HG03097 (cell line): ENCODE results near the gene MPI.
A peak's percentile ranks its signal among the peaks of the same experiment; 100 is the strongest.

Source experiments
- ATAC-seq: cut with Tn5 transposase; IDR thresholded peaks from one replicate; pipeline ENCODE4 v1.9.1; 2021; ENCODE audit not compliant: unreplicated experiment, low FRiP score

The MPI gene

DNA sequence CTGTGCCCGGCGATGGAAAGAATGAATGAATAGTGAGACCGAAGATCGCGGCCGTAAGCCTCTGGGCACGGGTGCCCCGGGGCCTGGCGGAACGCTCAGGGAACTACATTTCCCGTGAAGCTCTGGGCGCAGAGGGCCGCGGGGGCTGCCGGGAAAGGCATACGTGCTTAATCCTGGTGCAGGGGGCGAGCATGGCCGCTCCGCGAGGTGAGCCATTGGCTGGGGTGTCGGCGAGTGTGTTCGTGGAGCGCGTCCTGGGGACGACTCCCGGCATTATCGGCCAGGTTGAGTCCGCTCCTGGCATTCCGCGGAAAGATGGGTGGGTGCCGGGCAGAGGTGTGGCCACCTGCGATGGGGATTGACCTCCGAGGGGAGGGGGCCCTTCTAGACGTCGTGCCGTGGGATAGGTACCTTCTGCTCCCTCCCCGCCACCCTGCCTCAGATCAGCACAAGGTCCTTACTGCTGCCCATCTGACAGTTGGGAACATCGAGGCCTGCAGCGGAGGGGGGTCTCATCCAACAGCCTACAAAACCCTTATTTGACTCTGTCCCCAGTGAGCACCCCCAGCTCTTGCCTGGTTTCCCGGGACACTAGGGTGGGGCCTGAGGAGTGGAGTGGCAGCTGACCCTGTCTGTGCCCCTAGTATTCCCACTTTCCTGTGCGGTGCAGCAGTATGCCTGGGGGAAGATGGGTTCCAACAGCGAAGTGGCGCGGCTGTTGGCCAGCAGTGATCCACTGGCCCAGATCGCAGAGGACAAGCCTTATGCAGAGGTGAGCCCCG is at the start of gene MPI:
MPI (plus strand) TSS at position 160 of the 782 bp plus-strand sequence; CDS start at position 192, 32 bp downstream.
- ATAC-seq = no peak

DNA sequence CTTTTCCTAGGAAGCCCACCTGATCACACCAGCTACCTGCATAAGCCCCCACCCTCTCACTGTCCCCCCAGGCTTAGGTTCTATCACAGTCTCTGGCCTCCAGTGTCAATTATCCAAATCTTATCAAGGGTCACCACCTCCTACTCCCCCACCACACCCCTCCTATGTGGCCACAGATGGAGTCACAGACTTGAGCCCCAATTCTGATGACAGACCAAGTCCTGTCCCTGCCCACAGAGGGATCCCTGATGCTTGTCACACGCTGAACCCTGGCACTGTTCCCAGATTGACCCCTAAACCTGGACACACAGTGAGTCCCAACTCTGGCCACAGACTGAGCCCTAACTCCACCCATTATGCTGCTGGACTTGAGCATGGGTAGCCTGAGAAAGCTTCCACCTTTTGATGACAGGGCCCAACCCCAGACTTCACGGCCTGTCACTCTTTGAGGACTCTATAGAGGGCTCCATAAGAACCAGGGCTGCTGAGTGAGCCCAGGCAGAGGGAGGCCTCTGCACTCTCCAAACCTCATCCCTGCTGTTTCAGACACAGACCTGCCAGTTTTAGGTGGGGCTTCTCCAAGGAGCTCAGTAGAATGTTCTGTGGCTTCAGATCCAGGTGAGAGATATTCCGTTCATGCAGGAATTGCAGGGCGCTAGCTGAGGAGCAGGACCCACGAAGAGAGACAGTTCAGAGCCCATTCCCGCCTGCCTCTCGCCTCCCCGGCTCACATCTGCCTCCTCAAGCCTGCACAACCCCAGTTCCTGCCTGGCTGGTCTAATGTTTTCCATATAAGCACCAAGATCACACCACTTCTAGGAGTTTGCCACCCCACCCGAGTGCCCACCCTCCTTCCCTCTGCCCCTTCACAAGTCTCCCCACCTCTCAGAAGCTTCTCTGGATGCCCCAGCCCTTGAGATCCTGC is 48.7 kb upstream of the MPI start:
- no peak for ATAC-seq

DNA sequence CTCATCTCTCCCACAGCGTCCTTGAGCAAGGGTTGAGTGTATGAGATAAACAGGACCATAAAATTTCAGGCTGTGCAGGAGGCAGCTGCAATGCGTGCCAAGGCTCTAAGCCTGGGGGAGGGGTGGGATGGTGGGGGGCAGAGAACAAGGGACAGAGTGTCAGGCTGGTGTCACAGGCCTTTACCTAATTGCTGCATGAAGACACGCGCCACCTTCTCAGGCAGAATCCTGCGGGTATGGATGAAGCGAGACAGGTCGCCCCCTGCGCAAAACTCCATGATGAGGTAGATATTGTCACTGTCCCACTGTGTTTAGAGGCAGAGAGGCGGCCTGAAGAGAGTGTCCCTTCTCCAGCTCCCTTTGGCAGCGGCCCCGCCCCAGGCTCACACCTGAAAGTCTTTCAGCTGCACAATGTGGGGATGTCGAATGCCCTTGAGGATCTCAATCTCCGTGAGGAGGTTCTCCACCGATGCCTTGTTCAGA is 47.9 kb upstream of the MPI start:
- no peak for ATAC-seq

DNA sequence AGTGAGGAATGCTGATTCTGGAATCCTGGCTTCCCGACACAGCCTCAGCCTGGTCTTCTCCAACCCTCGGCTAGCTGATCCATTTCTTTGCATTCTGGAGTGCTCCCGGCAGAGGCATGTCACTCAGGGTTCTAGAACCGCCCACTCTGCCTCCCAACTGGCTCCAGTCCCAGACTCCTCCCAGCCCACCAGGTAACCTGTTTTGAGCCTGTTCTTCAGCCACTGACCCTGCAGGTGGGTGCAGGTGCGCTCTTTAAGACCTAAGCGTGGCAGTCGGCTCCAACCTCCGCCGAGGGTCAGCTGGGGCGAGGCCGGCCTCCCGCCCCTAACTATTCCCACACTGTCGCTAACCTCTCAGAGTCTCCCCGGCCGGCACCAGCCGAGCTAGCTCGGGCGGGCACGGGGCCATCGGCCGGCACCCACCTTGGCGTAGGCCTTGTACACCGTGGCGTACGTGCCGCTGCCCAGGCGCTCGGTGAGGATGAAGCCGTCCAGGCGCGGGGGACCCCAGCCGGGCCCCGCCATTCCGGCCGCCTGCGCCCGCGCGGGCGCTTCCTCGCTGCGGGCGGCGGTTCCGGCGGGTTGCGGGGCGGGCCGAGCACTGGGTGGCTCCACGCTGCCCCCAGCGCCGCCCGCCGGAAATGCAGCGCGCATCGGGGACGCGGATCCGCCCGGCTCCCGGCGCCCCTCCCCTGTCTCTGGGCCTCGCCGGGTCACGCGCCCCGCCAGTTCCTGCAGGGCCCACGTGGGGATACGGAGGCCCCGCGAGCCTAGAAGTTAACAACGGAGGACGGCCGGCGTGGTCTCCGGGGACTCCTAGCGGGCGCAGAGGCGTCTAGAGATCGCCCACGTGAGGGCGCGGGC is 47.0 kb upstream of the MPI start, which contains the start of gene ULK3:
ULK3 (minus strand) TSS at position 576 of the 864 bp plus-strand sequence; CDS start at position 525, 51 bp downstream.
- ATAC-seq = peak; percentile 81

- no peak for ATAC-seq
Observed at GRCh38 chr15:74843445-74843828, 46.4 kb upstream of the MPI start.

GRCh38 chr15:74843891-74844299 is 45.9 kb upstream of the MPI start:
- ATAC-seq = no peak

- no peak for ATAC-seq
Observed at GRCh38 chr15:74844319-74845207, 45.3 kb upstream of the MPI start.

DNA sequence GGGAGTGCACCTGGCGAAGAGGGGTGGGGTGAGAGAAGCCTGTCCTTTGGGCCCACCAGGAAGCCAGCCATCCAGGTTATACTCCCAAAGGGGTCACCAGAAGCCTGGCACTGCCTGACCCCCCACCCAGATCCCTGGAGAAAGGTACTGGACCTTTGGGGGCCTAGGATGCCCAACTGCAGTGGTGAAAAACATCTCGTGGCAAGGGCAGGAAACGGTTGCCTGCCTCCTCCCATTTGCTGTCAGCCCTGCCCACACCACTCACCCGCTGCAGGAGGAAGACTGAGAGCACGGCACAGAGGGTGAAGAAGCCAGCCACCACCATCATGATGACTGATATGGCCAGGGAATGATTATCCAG is 44.7 kb upstream of the MPI start:
- no peak for ATAC-seq

DNA sequence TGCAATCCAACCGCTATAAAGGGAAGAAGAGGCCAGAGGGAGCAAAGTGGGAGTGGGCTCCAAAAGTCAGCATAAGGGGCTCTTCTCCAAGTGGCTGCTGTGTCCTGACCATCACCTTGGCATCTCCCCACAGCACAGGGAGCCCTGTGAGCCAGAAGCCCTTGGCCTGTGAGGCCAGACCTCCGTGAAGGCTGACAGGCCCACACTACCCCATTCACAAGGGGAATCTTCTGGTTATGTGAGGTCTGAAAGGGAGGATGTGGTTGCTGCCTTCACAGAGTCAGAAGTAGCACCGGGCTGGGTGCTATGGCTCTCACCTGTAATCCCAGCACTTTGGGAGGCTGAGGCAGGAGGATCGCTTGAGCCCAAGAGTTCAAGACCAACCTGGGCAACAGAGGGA is 44.3 kb upstream of the MPI start:
- no peak for ATAC-seq

DNA sequence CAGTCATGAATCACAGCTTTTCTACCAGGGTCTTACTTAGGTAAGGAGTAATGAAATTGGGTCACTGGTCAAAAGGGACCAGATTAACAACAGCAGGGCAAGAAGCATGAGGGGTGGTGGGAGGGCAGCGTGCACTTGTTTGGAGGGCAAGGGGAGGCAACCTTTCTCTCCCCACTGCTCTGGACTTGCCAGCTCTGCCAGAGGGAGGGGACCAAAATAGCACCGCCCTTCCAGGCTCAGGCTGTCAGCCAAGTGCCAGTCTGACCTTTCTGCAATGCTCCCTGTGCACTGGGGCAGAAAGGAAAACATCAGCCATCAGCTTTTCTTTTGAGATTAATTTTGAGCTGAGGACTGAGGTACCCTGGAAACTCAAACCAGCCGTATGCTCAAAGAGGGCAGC is 42.4 kb upstream of the MPI start:
- no peak for ATAC-seq

GRCh38 chr15:74850393-74850792 is 39.4 kb upstream of the MPI start:
- no peak for ATAC-seq

DNA sequence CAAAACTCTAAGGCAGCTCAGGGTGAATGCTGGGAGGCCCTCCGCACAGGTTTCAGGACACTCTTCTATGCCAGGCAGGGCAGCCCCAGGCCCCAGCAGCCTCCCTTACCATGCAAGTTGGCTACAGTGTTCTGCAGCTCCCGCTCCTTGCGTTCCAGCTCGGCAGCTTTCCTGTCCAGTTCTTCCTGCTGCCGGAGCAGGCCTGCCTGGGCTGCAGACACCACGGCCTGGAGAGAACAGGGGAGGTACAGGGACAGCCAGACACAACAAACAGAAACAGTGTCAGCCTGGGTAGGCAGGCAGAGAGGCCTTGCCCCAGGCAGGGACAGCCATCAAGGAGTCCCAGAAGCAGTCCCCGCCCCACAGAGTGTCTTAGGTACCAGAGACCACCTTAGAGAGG is 37.9 kb upstream of the MPI start:
- ATAC-seq = no peak

DNA sequence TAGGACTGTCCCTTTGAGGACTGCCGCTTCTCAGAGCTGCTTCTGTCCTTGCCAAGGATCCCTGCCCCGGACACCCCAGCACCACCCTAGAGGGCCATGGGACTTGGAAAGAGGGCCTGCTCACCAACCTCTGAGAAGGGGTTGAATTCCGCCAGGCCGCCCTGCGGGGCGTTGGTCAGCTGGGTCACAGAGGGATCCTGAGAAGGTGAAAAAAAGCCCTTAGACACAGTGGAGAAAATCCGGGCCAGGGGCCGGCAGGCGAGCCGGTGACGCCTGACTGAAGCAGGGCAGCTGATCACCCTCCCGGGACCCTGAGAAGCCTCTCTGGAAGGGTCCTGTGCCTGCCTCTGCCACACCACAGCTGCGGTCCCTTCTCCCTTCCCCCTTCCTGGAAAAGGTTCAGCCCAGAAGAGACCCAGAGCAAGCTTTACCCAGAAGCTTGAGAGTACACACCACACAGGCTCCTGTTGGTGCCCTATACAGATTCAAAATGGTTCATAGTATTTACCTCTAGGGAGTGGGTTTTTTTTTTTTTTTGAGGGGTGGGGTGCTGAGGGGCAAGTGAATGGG is 35.3 kb upstream of the MPI start:
- ATAC-seq = no peak

DNA sequence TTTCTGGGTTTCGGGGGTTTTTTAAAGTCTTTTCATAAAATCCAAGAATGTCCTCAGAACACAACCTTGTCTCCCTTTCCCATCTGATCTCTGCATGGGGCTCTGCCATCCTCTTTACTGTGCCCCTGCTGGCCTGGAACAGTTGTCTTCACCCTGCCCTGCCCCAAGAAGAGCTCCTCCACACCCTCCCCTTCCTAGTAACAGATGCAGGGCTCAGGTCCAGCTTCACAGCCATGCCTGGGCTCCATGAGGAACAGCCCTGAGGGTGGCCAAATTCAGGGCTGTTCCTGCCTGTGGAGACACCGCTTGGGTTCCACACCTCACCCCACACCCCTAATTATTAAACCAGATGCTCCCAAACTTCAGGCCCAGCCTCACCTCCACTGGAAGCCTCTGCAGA is 34.0 kb upstream of the MPI start:
- no peak for ATAC-seq

- ATAC-seq = no peak
Observed at GRCh38 chr15:74856537-74856936, 33.3 kb upstream of the MPI start.

DNA sequence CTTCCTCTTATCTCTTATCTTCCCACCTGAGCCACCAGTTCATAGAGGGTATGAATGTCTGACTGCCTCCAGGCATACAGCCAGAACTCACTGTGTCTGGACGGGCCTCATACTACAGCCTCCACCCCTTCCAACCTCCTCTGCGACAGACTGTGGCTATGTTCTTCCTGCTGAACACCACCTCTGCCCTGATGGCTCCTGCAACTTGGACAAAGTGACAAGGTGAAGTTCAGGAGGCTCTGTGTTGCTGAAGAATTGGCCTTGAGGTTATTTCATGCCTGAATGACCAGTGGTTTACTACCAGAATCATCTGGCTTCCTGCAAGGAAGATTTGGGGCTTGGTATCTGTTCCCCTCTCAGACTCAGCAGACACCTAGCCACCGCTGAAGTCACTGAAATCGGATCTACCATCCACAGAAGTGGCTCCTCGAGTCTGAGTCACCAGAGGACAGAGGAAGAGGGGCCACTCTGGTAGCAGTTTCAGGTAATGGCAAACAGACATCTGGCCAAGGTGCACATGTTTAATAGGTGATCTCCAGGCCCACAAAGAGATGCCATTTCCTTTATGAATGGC is 32.7 kb upstream of the MPI start:
- ATAC-seq = peak; percentile 71

DNA sequence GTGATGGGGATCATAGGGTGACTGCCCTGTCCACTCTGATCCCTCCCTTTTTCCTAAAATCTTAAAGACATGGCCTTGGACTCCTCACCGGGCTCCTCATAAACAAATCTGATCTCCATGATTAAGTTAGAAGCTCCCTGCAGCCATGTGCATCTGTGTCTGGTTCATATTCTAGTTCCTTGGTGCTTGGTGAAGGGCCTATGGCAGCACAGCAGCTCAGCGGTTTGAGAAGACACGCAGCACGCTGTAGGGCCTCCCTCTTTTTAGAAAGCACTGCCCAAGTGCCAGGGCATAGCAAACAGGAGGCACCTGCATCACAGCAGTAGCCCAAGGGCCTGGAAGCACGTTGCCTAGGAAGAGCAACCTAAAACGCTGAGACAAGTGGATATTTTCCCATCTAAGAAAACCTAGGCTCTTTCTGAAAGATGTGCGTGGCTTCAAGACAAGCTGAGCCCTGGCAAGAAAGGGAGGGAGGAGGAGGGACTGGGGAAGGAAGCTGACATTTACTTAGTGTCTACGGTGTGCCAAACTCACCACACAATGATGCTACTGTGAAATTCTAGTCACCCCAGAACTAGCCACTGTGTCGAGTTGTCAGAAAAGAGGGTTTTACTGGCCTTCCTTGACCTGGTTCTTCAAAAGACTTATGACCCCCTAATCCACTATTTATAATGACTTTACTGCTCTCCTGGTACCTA is 32.0 kb upstream of the MPI start:
- ATAC-seq = no peak

GRCh38 chr15:74858369-74858740 is 31.5 kb upstream of the MPI start:
- no peak for ATAC-seq
